HG02623 (cell line): ENCODE measurements around the gene CASP10.
"Not testable (repeated sequence)": the region's sequence is repeated elsewhere in the genome, so short reads cannot be mapped to it uniquely, and the experiment has no call there.

Source experiments
- ATAC-seq: cut with Tn5 transposase; IDR thresholded peaks from one replicate; pipeline ENCODE4 v1.9.1; 2021; ENCODE audit warnings: moderate library complexity; ENCODE audit not compliant: unreplicated experiment

CASP10 gene

DNA sequence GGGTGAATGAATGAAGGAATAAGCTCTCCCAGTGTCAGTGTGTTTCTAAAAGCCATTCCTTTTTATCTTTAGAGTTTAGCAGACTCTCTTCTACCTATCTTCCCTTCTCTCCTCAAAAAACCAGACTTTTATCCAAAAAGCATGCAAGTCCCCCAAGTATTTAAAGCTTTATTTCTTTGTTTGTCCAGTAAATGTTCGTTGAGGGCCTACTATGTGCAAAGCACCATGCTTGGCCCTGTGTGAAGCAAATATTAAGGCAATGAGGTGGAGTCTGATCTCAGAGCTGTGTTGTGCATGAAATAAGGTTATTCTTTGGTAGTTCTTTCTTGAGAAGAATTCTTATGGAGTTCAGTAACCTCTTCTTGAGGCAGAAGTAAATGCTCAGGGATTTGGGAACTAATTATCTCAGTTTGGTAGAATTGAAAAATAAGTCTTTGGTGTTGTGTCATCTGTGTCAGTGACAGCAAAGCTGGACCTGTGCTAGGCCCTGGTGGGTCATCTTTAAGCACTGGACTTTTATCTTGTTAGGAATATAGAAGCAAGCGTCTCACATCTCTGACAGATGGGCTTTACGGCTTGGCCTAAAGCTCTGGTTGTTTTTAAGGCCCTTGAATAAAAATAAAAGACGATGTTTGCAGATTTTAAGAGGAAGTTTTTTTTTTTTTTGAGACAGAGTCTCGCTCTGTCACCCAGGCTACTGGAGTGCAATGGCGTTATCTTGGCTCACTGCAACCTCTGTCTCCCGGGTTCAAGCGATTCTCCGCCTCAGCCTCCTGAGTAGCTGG, 28.1 kb upstream of the CASP10 start:
- ATAC-seq, result no peak

DNA sequence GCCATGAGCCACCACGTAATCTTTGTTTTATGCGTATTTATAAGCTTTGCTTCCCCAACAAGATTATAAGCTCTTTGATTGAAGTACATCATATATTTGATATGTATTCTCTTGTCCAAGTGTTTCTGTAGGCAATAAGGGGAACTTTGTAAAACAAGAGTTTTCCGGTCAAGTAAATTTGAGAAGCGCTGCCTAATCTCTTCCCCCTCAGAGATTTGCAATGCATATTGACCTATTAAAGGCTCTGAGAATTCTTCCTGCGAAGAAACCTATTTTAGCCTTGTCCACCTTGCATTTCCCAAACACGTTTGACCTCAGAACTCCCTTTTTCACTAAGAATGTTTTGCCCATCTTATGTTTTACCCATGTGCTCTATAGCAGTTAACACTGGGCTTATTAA, 26.9 kb upstream of the CASP10 start:
- no peak for ATAC-seq

DNA sequence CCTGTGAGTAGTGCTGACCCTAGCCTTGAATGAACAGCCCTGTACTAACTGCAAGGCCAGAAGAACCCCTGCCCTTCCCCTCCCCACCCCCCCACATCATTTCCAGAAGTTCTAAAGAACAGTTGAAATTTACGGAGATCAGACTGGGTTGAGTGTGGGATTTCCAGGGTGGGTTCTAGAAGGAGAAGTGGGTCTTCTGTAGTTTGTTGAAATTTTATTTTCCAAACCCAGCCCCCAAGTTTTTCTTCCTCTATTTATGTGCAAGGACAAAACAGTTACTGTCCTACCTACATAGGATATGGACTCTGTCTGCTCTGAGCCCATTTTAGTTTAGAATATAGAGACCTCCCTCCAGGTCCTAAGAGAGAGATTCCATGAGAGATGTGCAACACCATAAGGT, 26.3 kb upstream of the CASP10 start:
- ATAC-seq, result no peak

DNA sequence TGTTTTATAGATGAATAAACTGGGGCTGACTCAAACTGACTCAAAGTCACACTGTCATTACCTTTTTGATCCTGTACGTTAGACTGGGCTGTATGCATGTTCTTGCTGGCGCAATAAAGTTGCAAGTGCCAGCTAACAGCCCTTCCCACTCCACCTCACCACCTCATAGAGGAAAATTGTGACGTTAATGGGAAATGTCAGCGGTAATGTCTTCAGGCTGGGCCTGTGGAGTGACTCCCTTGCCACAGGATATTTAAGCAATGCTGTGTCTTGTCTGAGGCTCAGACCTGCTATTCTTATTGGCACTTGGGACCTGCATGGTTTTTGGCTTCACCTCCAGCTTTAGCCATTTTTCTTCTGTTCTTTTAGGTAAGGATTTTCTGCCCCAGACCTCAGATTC, 25.2 kb upstream of the CASP10 start:
- ATAC-seq, result peak; percentile 20

DNA sequence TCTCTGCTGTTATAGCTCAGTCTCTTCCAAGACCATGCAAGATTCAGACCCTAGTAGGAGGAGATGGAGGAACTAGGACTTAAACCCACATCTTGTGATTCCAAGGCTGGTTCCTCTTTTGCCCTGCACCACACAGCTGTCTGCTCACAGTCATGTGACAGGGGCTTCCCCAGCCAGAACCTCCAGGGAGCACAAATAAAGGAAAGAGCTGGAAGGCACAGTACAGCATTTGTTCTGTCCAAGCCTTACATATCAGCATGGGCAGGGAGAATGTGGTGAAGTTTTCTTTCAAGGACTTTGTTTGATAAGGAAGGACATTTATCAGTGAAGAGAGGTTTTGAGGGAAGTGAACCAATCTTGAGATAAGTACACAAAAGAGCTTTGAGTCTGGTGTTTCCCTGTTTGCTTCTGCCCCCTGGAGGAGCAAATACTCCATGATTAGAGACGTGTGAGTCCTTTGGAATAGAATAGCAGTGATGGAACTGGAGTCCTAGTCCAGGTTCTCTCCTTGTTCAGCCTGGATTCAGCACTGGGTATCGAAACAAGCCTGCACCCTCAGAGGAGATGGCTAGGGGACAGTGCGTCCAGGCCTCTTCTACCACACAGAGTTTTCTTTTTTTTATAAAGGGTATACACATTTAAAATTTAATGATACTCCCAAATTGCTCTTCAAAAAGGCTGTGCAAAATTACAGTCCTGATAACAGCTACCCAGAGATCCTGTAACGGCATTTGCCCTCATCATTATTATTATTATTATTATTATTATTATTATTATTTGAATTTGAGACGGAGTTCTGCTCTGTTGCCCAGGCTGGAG, 24.6 kb upstream of the CASP10 start:
- peak; percentile 96 for ATAC-seq

DNA sequence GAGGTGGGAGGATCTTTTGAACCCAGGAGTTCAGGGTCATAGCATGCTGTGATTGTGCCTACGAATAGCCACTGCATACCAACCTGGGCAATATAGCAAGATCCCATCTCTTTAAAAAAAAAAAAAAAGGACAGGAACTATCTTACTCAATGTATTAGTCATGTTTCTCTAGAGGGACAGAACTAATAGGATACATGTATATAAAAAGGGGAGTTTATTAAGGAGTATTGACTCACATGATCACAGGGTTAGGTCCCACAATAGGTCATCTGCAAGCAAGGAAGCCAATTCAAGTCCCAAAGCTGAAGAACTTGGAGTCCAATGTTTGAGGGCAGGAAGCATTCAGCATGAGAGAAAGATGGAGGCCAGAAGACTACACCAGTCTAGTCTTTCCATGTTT, 18.8 kb upstream of the CASP10 start:
- no peak for ATAC-seq

DNA sequence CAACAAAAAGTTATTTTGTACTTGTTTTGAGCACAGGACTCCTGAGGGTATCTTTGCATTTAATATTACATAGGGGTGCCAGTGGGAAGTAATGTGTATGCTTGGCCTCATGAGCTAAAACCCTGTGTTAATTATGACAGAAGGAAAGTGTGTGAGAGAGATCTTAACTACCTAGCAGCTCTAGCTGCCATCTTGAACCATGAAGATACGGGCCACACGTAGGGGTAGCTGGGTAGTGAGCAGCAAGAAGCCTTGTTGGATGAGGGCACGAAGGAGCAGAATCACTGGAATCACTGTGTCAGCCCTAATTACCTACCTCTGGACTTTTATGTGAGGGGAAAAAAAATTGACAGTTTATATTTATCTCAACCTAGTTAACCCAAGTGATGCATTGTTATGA, 15.4 kb upstream of the CASP10 start:
- ATAC-seq, result no peak

DNA sequence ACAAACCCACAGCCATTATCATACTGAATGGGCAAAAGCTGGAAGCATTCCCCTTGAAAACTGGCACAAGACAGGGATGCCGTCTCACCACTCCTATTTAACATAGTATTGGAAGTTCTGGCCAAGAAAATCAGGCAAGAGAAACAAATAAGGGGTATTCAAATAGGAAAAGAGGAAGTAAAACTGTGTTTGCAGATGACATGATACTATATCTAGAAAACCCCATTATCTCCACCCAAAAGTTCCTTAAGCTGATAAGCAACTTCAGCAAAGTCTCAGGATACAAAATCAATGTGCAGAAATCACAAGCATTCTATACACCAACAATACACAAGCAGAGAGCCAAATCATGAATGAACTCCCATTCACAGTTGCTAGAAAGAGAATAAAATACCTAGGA, 14.4 kb upstream of the CASP10 start:
- not testable (repeated sequence) for ATAC-seq

DNA sequence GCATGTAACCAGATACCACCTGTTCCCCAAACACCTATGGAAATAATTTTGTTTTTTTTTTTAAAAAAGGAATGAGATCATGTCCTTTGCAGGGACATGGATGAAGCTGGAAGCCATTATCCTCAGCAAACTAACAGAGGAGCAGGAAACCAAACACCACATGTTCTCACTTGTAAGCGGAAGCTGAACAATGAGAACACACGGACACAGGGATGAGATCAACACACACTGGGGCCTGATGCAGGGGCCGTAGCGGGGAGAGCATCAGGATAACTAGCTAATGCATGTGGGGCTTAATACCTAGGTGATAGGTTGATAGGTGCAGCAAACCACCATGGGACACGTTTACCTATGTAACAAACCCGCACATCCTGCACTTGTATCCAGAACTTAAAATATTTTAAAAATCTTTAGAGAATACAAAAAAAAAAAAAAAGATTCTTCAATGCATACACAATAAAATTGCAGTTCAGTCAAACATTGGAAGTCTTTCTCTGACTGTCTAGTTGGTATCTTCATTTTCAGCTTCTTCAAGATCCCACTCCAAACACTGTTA, 11.6 kb upstream of the CASP10 start:
- no peak for ATAC-seq

DNA sequence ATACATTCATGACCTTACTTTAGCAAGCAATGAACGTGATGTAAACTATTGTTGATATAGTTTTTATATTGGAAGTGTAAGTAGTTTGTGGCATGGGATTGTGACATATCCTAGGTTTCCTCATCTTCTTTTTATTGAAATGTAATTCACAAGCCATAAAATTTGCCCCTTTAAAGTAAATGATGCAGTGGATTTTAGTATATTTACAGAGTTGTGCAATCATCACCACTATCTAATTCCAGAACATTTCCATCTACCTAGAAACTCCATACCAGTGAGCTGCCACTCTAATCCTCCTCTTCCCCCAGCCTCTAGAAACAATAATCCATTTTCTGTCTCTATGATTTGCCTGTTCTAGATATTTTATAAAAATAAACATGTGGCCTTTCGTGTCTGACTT, 10.7 kb upstream of the CASP10 start:
- no peak for ATAC-seq

DNA sequence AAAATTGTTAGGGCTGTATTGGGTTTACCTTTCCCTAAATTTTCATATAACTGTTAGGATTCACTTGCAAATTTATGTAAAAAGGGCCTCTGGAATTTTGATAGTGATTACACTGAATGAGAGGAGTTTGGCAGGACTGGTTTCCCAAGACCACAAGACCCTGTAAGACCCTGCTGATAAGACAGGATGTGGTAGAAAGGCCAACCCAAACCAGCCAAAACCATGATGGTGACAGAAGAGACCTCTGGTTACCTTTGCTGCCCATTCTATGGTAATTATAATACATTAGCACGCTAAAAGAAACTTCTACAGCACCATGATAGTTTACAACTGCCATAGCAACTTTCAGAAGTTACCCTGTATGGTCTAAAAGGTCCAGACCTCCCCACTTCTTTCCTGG, 8.3 kb upstream of the CASP10 start:
- no peak for ATAC-seq

DNA sequence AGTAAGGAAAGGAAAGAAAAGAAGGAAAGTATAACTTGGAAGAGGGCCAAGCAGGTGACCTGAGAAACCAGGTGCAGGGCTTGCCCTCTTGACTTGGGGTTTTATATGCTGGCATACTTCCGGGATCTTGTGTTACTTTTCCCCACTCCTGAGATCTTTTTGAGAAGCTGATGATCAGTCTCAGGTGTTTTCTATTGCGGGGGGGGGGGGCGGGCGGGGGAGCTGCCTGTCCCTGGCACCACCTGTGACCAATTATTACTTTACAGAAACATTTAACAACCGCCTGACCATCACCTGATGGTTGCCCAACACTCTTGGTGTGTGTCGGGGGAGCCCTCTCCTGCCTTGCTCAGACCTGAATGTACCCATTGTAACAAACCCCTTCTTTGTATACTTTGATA, 6.9 kb upstream of the CASP10 start:
- no peak for ATAC-seq

DNA sequence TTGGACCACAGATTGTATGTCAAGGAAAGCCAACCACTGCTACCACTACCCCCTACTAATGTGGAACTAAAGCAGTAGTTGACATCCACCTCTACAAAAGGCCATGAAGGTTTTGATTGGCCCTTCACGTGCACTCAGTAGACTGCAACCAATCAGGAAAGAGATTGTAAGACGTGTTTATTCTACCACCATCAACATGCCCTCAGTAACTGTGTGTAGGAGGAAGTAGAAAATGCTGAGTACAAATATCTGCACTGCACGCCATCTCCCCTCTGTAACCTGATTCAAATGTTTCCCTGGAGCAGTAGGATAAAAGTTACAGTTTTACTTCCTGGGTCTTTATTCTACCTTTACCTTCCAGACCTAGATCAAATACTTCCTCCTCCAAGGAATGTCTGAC, 2.9 kb upstream of the CASP10 start:
- ATAC-seq, result no peak

DNA sequence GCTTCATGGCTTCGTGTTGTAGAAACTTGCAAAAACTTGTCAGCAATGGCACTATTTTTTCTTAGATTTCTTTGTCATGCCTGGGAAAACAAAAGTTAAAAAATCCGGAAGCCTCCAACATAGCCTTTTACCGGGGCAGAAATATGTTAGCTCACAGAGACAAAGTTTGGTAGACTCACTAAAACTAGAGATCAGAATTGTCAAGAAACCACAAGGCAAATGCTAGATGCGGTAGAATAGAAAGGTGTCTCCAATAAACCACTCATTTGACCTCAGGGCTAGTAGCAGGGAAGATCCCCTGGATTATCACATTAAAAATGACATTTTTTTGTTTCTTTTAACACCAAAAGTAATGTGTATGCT, 405 bp downstream of the CASP10 start:
- ATAC-seq, result no peak

DNA sequence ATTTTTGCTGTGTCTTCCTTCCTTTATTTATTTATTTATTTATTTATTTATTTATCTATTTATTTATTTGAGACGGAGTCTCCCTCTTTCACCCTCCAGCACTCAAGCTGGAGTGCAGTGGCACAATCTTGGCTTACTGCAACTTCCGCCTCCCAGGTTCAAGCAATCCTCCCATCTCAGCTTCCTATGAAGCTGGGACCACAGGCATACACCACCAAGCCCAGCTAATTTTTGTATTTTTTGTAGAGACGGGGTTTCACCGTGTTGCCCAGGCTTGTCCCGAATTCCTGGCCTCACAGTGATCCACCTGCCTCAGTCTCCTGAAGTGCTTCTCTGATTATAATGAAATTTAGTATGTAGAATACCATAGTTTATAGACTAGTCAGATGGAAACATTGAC, 894 bp downstream of the CASP10 start:
- ATAC-seq, result not testable (repeated sequence)

DNA sequence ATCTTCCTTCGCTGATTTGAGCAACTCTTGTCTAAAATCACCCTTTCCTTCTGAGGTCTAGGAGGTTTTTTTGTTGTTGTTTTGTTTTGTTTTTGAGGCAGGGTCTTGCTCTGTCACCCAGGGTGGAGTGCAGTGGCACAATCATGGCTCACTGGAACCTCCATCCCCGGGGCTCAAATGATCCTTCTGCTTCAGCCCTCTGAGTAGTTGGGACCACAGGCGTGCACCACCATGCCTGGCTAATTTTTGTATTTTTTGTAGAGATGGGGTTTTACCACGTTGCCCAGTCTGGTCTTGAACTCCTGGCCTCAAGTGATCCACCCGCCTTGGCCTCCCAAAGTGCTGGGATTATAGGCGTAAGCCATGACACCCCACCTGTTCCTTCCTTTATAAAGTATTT, 1.3 kb downstream of the CASP10 start:
- ATAC-seq, result not testable (repeated sequence)

DNA sequence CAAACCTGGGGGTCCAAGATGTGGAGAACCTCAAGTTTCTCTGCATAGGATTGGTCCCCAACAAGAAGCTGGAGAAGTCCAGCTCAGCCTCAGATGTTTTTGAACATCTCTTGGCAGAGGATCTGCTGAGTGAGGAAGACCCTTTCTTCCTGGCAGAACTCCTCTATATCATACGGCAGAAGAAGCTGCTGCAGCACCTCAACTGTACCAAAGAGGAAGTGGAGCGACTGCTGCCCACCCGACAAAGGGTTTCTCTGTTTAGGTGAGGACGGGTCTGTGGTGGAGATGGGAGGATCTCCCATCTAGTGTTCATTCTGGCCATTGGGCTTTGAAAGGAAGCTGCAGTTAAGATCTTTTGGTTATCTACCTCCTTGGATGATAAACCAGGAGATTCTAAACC, 2.9 kb downstream of the CASP10 start:
- ATAC-seq, result no peak

DNA sequence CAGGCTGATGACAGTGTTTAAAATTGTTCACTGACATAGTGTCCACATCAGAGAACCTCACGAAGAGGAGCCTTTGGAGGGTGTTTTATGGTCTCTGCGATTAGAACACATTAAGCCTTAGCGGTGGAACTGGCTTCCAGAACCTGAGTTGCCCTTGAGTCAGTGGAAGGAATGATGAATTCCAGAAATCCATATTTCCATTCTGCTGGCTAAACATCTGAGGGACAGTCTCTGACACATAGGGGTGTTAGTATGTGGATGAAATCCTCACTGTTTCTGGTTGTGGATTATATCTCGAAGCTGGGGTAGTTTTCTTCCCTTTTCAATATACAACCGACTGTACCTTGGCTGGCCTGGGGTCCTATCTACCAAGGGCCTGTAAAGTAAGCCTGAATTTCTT, 4.0 kb downstream of the CASP10 start:
- no peak for ATAC-seq

DNA sequence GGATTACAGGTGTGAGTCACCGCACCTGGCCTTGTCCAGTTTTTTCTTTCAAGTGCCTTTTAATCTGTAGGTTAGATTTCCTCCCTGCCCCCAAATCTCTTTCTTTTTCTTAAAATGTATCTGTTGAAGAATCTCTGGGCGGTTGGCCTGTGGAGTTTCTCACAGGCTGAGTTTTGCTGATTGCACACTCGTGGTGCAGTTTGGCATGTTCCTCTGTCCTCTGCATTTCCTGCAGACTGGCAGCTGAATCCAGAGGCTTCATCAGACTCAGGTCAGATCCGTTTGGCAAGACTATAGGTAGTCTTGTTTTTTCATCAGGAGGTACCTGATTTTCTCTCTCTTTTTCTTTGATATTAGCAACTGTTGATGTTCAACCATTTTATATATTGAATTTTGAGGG, 5.5 kb downstream of the CASP10 start:
- ATAC-seq, result no peak

DNA sequence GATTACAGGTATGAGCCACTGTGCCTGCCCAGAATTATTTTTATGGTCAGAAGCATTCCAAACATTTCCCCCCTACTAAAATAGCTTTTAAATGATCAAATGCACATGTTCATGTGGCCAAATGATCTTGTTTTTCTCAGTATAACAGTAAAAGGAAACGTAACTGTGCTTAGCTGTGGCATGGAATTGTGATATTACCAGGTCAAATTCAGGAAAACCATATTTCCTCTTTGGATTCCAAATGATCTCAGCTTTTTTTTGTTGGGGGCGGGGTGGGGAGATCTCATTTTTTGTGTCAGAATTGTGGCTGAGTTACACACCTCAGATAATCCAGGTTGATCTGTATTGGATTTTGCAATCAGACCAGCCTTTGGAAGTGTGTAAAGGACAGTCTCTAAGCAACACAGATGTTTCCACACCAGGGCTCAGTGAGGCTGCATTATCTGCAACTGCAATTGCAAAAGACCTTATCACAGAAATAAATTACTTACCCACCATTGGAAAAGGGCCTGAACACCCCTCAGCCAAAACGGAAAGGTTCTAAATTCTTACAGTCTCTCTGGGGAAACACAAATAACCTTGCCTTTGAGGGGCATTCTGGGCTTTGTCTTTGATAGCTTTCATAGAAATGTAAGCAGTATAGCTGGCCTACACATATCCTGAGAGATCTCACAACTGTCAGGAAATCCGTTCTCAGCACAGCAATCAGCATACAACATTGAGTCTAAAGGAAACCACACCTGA, 8.4 kb downstream of the CASP10 start:
- ATAC-seq, result no peak

DNA sequence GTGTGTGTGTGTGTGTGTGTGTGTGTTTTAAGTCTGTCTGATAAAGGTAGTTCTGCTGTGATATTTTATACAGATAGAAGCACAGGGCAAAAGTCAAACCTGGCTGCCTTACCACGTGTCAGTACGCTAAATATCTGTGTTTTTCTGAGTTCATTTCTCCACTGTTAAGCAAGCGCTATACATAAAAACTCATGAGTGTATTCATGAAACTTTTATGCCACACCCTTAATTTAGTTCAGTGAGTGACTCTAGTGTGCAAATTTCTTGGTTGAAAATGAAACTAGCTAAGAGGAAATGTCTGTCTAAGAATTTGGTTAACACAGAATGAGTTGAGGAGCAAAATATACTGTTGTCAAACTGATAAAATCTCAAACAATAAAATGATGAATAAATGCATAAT, 11.2 kb downstream of the CASP10 start:
- peak; percentile 96 for ATAC-seq

DNA sequence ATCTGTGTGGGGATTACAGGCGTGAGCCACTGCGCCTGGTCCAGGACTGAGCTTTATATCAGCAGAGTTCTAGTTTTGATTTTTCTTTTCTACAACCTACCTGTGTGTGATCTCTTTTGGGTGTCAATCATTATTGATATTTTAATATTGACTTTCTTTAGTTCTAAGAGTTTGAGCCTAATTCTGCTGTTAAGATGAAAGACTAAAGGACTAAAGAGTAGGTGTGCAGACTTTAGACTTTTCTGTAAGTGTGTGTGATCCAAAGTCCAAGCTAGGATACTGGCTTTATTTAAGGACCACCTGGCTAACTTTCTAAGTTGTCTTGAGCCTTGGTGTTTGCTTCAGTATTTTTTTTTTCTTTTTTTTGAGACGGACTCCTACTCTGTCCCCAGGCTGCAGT, 12.4 kb downstream of the CASP10 start:
- ATAC-seq, result no peak
